ENCODE measurements around the gene SLC9A9.

- TF ChIP-seq POLR2A (IDR thresholded peaks at IDR 0.05) (no peak), CTCF (IDR thresholded peaks at IDR 0.05) (no peak)
Measured at GRCh38 chr3:143826296-143826695, 22.0 kb downstream of the SLC9A9 start.

Data from uterus (tissue), 2 donors.